Astrocyte of the spinal cord (primary cell): ENCODE results near the gene PPFIBP2.

Experiments used
- DNase-seq: peaks from one replicate; pipeline ENCODE4 v3.0.0; 2011; ENCODE audit warnings: low read depth, low spot score
- H3K4me3 ChIP-seq: 2 replicates; pipeline ENCODE4 v1.5.1; 2011; ENCODE audit warnings: low read depth, mild to moderate bottlenecking, low read length, moderate library complexity
- CTCF ChIP-seq: IDR thresholded peaks from 2 replicates; pipeline ENCODE4 v1.5.1; 2012; ENCODE audit warnings: low read depth, mild to moderate bottlenecking, low read length, inconsistent platforms
- in situ Hi-C: cut with HindIII; loops from 2 replicates; pipeline ENCODE4 v1.10.0; 2017; ENCODE audit warnings: low sequenced_read_pairs

PPFIBP2 gene

GRCh38 chr11:7686761-7687160 is 173.0 kb downstream of the PPFIBP2 start:
- no peak overlapping the region for H3K4me3 ChIP-seq
- TF ChIP-seq CTCF: no peak
- DNase-seq: no peak
- in situ Hi-C loops: no loop called here

- in situ Hi-C loops: no loop called here
- H3K4me3 ChIP-seq: no peak overlapping the region
- TF ChIP-seq CTCF: no peak
- no peak for DNase-seq
These were observed 173.6 kb downstream of the PPFIBP2 start for GRCh38 chr11:7687386-7687785.

- DNase-seq: peak; percentile 36
- in situ Hi-C loops: no loop called here
- peak; percentile 89 for TF ChIP-seq CTCF
- H3K4me3 ChIP-seq: no peak overlapping the region
These were observed 174.5 kb downstream of the PPFIBP2 start for GRCh38 chr11:7688238-7688826.

GRCh38 chr11:7689239-7689638 is 175.4 kb downstream of the PPFIBP2 start:
- H3K4me3 ChIP-seq: no peak overlapping the region
- TF ChIP-seq CTCF: no peak
- in situ Hi-C loops: no loop called here
- DNase-seq: no peak

GRCh38 chr11:7690648-7691047 is 176.8 kb downstream of the PPFIBP2 start:
- no peak overlapping the region for H3K4me3 ChIP-seq
- peak; percentile 19 for DNase-seq
- in situ Hi-C loops: no loop called here
- no peak for TF ChIP-seq CTCF

- TF ChIP-seq CTCF: no peak
- in situ Hi-C loops: no loop called here
- no peak overlapping the region for H3K4me3 ChIP-seq
- DNase-seq: no peak
These were observed 178.1 kb downstream of the PPFIBP2 start for GRCh38 chr11:7691759-7692350.

- in situ Hi-C loops: no loop called here
- no peak for TF ChIP-seq CTCF
- H3K4me3 ChIP-seq: no peak overlapping the region
- no peak for DNase-seq
These were observed 178.6 kb downstream of the PPFIBP2 start for GRCh38 chr11:7692426-7692825.
